ENCODE measurements around the gene CRTC2. TPM values are rescaled to one million over a fixed set of nuclear protein-coding genes. Genes with fewer than 3 reads are reported as not detected.

Gene CRTC2
- total and polyA plus RNA-seq, 9 of the 15 experiments (the other 6 are each of a cell fraction or from before 2014, with no cell fraction given), result 2.7 to 26.4 (median 10.2) TPM

DNA sequence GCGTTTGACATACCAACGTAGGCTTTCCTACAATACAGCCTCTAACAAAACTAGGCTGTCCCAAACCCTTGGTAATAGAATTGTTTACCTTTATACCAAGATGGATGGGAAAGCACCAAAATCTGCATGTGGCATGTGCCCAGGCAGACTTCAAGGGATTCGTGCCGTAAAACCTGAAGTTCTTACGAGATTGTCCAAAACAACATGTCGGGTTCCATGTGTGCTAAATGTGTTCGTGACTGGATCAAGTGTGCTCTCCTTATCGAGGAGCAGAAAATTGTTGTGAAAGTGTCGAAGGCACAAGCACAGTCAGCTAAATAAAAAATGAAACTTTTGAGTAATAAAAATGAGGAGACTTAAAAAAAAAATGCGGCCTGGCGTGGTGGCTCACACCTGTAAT lies 37.2 kb upstream of the CRTC2 start (continued):
- TF ChIP-seq, protein P1, sequence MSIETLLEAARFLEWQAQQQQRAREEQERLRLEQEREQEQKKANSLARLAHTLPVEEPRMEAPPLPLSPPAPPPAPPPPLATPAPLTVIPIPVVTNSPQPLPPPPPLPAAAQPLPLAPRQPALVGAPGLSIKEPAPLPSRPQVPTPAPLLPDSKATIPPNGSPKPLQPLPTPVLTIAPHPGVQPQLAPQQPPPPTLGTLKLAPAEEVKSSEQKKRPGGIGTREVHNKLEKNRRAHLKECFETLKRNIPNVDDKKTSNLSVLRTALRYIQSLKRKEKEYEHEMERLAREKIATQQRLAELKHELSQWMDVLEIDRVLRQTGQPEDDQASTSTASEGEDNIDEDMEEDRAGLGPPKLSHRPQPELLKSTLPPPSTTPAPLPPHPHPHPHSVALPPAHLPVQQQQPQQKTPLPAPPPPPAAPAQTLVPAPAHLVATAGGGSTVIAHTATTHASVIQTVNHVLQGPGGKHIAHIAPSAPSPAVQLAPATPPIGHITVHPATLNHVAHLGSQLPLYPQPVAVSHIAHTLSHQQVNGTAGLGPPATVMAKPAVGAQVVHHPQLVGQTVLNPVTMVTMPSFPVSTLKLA (conservative IDR thresholded peaks at IDR 0.05), result no peak
- TF ChIP-seq, protein P2, sequence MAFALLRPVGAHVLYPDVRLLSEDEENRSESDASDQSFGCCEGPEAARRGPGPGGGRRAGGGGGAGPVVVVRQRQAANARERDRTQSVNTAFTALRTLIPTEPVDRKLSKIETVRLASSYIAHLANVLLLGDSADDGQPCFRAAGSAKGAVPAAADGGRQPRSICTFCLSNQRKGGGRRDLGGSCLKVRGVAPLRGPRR (CRISPR knock-in tag; IDR thresholded peaks at IDR 0.05), result no peak
- TF ChIP-seq, protein P3, sequence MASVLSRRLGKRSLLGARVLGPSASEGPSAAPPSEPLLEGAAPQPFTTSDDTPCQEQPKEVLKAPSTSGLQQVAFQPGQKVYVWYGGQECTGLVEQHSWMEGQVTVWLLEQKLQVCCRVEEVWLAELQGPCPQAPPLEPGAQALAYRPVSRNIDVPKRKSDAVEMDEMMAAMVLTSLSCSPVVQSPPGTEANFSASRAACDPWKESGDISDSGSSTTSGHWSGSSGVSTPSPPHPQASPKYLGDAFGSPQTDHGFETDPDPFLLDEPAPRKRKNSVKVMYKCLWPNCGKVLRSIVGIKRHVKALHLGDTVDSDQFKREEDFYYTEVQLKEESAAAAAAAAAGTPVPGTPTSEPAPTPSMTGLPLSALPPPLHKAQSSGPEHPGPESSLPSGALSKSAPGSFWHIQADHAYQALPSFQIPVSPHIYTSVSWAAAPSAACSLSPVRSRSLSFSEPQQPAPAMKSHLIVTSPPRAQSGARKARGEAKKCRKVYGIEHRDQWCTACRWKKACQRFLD (CRISPR knock-in tag; IDR thresholded peaks at IDR 0.05), result no peak

DNA sequence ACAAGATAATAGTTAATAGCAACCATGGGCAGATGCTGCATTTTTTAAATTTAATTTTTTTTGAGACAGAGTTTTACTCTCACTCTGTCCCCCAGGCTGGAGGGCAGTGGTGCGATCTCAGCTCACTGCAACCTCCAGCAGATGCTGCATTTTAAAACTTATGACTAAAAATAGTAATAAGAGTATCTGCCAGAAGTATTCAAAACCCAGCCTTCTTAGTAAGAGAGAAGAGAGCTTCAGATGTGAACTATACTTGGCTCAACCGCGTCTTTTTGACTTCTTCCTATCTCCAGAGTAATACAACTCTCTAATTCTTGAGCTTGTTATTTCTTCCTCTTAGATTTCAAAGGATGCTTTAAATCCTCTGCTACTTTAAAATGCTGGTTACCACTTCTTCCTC lies 36.8 kb upstream of the CRTC2 start:
- FAIRE-seq (no peak), ATAC-seq (no peak), DNase-seq (ENCODE audit: extremely low read depth in 1 of 4, low spot score in 3 of 4) (no peak)
- Histone ChIP-seq H3K9ac (ENCODE audit: insufficient read depth in 1 of 2, low read depth in 2 of 2, low read length in 2 of 2) (no peak overlapping the region), H3K9me1 (ENCODE audit: control insufficient read depth, insufficient read depth, low read length) (no peaks in the 10 kb centered on the region), H3K9me3 (replicated peaks; ENCODE audit: control insufficient read depth, insufficient read depth, low read depth, low read length) (no peaks in the 10 kb centered on the region), H4K20me1 (replicated peaks; ENCODE audit: control insufficient read depth, insufficient read depth, low read length) (no peaks in the 10 kb centered on the region; the same call in 1 of the 2 replicates), H3K4me1 (replicated peaks in 1 of 2; ENCODE audit: control insufficient read depth in 2 of 2, insufficient read depth in 2 of 2, low read length in 2 of 2) (peaks cover 4 to 11% of the 10 kb centered on the region in 2 experiments; a peak in 2 of 5 replicates), H3K4me2 (ENCODE audit: insufficient read depth, low read length) (no peak overlapping the region), H3K36me3 (ENCODE audit: control insufficient read depth, insufficient read depth, low read length) (peaks cover 43% of the 10 kb centered on the region), H3K4me3 (no peak overlapping the region), H3K79me2 (ENCODE audit: control insufficient read depth, insufficient read depth, low read length) (peaks cover 27% of the 10 kb centered on the region), H3K27ac (ENCODE audit: extremely low read depth, low read depth, low read length) (no peak overlapping the region), H3K27me3 (ENCODE audit: control insufficient read depth in 2 of 2, insufficient read depth in 2 of 2, low read length in 2 of 2) (no peaks in the 10 kb centered on the region), H2AFZ (ENCODE audit: low read depth, low read length) (no peak overlapping the region)
- CTCF ChIA-PET (ENCODE audit: low intra/inter-chr PET ratio), result interaction anchor here (0.7 kb wide), 1 partner anchor 18 kb away, joined by 3 read pairs; no protein-coding TSS in a partner anchor
- POLR2A ChIA-PET, result interaction anchor here (1.1 to 1.2 kb wide), 2 partner anchors 32 to 34 kb away, joined by 4 to 5 read pairs; no protein-coding TSS in a partner anchor
- WGBS (ENCODE audit: insufficient coverage, low coverage, missing lambda C conversion rate), result 100% methylated on average over 3 of the region's 3 CpGs
- BruUV-seq (replicated peaks), result no TSS peak
- intact Hi-C loops (cut with micrococcal nuclease), result no loop called here
- in situ Hi-C loops (cut with MboI), result no loop called here
- TF ChIP-seq KDM5B (IDR thresholded peaks at IDR 0.05; ENCODE audit: insufficient replicate concordance, low read depth, low read length) (peak; percentile 16), NCOA1 (IDR thresholded peaks at IDR 0.05; ENCODE audit: low read depth) (no peak)

Measured in K562 (cell line).